ENCODE results near the gene C1orf122.

GRCh38 chr1:37782491-37782890 is 25.1 kb upstream of the C1orf122 start:
- TF ChIP-seq, protein P1, sequence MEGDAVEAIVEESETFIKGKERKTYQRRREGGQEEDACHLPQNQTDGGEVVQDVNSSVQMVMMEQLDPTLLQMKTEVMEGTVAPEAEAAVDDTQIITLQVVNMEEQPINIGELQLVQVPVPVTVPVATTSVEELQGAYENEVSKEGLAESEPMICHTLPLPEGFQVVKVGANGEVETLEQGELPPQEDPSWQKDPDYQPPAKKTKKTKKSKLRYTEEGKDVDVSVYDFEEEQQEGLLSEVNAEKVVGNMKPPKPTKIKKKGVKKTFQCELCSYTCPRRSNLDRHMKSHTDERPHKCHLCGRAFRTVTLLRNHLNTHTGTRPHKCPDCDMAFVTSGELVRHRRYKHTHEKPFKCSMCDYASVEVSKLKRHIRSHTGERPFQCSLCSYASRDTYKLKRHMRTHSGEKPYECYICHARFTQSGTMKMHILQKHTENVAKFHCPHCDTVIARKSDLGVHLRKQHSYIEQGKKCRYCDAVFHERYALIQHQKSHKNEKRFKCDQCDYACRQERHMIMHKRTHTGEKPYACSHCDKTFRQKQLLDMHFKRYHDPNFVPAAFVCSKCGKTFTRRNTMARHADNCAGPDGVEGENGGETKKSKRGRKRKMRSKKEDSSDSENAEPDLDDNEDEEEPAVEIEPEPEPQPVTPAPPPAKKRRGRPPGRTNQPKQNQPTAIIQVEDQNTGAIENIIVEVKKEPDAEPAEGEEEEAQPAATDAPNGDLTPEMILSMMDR (IDR thresholded peaks at IDR 0.05), result no peak
- TF ChIP-seq POLR2A (IDR thresholded peaks at IDR 0.05), result no peak
